GM18505 (cell line): ENCODE results near the gene DSCAML1.
A peak's percentile ranks its signal among the peaks of the same experiment; 100 is the strongest.
"Not testable (repeated sequence)": the region's sequence is repeated elsewhere in the genome, so short reads cannot be mapped to it uniquely, and the experiment has no call there.

Source experiments
- ATAC-seq: cut with Tn5 transposase; IDR thresholded peaks from one replicate; pipeline ENCODE4 v1.9.1; 2021; ENCODE audit not compliant: unreplicated experiment
- POLR2A ChIP-seq: IDR thresholded peaks from 4 replicates; pipeline ENCODE4 v1.6.1; 2011; ENCODE audit warnings: borderline replicate concordance; ENCODE audit not compliant: insufficient read depth, insufficient read length; ENCODE audit errors: extremely low read depth

Gene DSCAML1

GRCh38 chr11:117819096-117820040, 22.4 kb upstream of the DSCAML1 start:
- no peak for ATAC-seq
- TF ChIP-seq POLR2A, result no peak

- no peak for TF ChIP-seq POLR2A
- no peak for ATAC-seq
Observed at GRCh38 chr11:117818041-117818873, 21.2 kb upstream of the DSCAML1 start.

GRCh38 chr11:117817368-117818040, 20.5 kb upstream of the DSCAML1 start:
- TF ChIP-seq POLR2A, result no peak
- ATAC-seq, result no peak

GRCh38 chr11:117816846-117817367, 19.9 kb upstream of the DSCAML1 start:
- ATAC-seq, result no peak
- peak; percentile 52 for TF ChIP-seq POLR2A

GRCh38 chr11:117816151-117816741, 19.2 kb upstream of the DSCAML1 start:
- ATAC-seq, result no peak
- no peak for TF ChIP-seq POLR2A

GRCh38 chr11:117815262-117815803, 18.3 kb upstream of the DSCAML1 start:
- ATAC-seq, result peak; percentile 64
- TF ChIP-seq POLR2A, result peak; percentile 73

- ATAC-seq, result peak; percentile 32
- no peak for TF ChIP-seq POLR2A
Observed at GRCh38 chr11:117814766-117815261, 17.8 kb upstream of the DSCAML1 start.

- no peak for ATAC-seq
- TF ChIP-seq POLR2A, result no peak
Observed at GRCh38 chr11:117814204-117814765, 17.3 kb upstream of the DSCAML1 start.

GRCh38 chr11:117810056-117810451, 13.0 kb upstream of the DSCAML1 start:
- not testable (repeated sequence) for ATAC-seq

- no peak for TF ChIP-seq POLR2A
- no peak for ATAC-seq
Observed at GRCh38 chr11:117809236-117810055, 12.4 kb upstream of the DSCAML1 start.

GRCh38 chr11:117808784-117809183, 11.8 kb upstream of the DSCAML1 start:
- no peak for TF ChIP-seq POLR2A
- ATAC-seq, result no peak
